SK-N-SH (cell line): Measurements from ENCODE around the gene CALCB. TPM values are rescaled to one million over a fixed set of nuclear protein-coding genes. Genes with fewer than 3 reads are reported as not detected.

Source experiments
- CTCF ChIA-PET: fragments of 300-600, 350-600 bp; formaldehyde crosslinking; extraction: SDS; loops from one replicate; lab custom pipeline; 2021; lab: Yijun Ruan, JAX
- POLR2A ChIA-PET: fragments of 350-600 bp; sonication (Branson Sonifier 250); formaldehyde crosslinking; extraction: SDS; loops from one replicate; lab custom pipeline; 2020; ENCODE audit warnings: antibody characterized with exemption, inconsistent platforms; lab: Yijun Ruan, JAX
- DNase-seq: peaks from one replicate; pipeline ENCODE4 v3.0.0; 2012
- H2AFZ ChIP-seq: fragments of 200-600 bp; sonication (generic); 2 replicates; pipeline ENCODE4 v1.8.1; 2016; ENCODE audit warnings: antibody characterized with exemption, mild to moderate bottlenecking, low read depth
- H3F3A ChIP-seq: fragments of 200-600 bp; sonication (generic); replicated peaks from 2 replicates; pipeline ENCODE3; 2016; ENCODE audit warnings: antibody characterized with exemption, mild to moderate bottlenecking; ENCODE audit not compliant: insufficient read depth
- H3K27ac ChIP-seq, 2 experiments: fragments of 200-500 bp in 1 of 2; fragments of 200-600 bp in 1 of 2; sonication (Bioruptor generic) in 1 of 2; sonication (generic), shearing (Covaris generic) in 1 of 2; 2 replicates each; pipeline versions ENCODE4 v1.5.1 to v1.6.1; 2014 to 2016; ENCODE audit warnings: low read depth in 2 of 2, inconsistent platforms in 1 of 2, low read length in 1 of 2, mild to moderate bottlenecking in 1 of 2, mixed read lengths in 1 of 2
- H3K27me3 ChIP-seq: fragments of 200-600 bp; sonication (generic), shearing (Covaris generic); 2 replicates; pipeline ENCODE4 v1.6.1; 2016; ENCODE audit warnings: mixed run types; ENCODE audit not compliant: insufficient read depth
- H3K36me3 ChIP-seq, 2 experiments: fragments of 200-500 bp in 1 of 2; fragments of 200-600 bp in 1 of 2; sonication (Bioruptor generic) in 1 of 2; sonication (generic) in 1 of 2; replicated peaks in 1 of 2; 2 replicates each; pipeline versions ENCODE3 to v1.5.1; 2014 to 2016; ENCODE audit warnings: low read length in 1 of 2, mild to moderate bottlenecking in 1 of 2; ENCODE audit not compliant: insufficient read depth in 2 of 2, control insufficient read depth in 1 of 2
- H3K4me1 ChIP-seq, 2 experiments: fragments of 200-500 bp in 1 of 2; fragments of 200-600 bp in 1 of 2; sonication (Bioruptor generic) in 1 of 2; sonication (generic), shearing (Covaris generic) in 1 of 2; 2 replicates each; pipeline versions ENCODE4 v1.5.1 to v1.6.1; 2014 to 2016; ENCODE audit warnings: low read depth in 1 of 2, low read length in 1 of 2, mixed run types in 1 of 2; ENCODE audit not compliant: insufficient read depth in 2 of 2, control insufficient read depth in 1 of 2
- H3K4me2 ChIP-seq: fragments of 200-600 bp; sonication (generic), shearing (Covaris generic); 2 replicates; pipeline ENCODE4 v1.6.1; 2017; ENCODE audit warnings: mixed run types
- H3K4me3 ChIP-seq, 2 experiments: fragments of 200-500 bp in 1 of 2; fragments of 200-600 bp in 1 of 2; sonication (Bioruptor generic) in 1 of 2; sonication (generic), shearing (Covaris generic) in 1 of 2; 2 replicates each; pipeline versions ENCODE4 v1.5.1 to v1.8.1; 2014 to 2016; ENCODE audit warnings: low read depth in 2 of 2, inconsistent platforms in 1 of 2, low read length in 1 of 2, mild to moderate bottlenecking in 1 of 2, mixed read lengths in 1 of 2, moderate library complexity in 1 of 2
- H3K79me2 ChIP-seq: fragments of 200-600 bp; sonication (generic); 2 replicates; pipeline ENCODE4 v1.8.1; 2017; ENCODE audit warnings: mild to moderate bottlenecking; ENCODE audit not compliant: insufficient read depth
- H3K9ac ChIP-seq: fragments of 200-600 bp; sonication (generic); 2 replicates; pipeline ENCODE4 v1.6.1; 2017; ENCODE audit warnings: mixed run types
- H3K9me2 ChIP-seq: fragments of 200-600 bp; sonication (generic); 2 replicates; pipeline ENCODE4 v1.6.1; 2017; ENCODE audit warnings: mixed run types
- H3K9me3 ChIP-seq: fragments of 200-600 bp; sonication (generic); 2 replicates; pipeline ENCODE4 v1.6.1; 2017; ENCODE audit warnings: mixed run types, mild to moderate bottlenecking, moderate library complexity
- H4K20me1 ChIP-seq: fragments of 200-600 bp; sonication (generic); 2 replicates; pipeline ENCODE4 v1.6.1; 2017; ENCODE audit warnings: mild to moderate bottlenecking, mixed run types; ENCODE audit not compliant: insufficient read depth
- FOXJ3 ChIP-seq: sonication (generic); formaldehyde crosslinking; IDR thresholded peaks from 2 replicates; pipeline ENCODE4 v1.5.1; 2020; ENCODE audit warnings: mild to moderate bottlenecking, missing genetic modification reagents
- GABPA ChIP-seq: IDR thresholded peaks from 2 replicates; pipeline ENCODE4 v1.4.0; 2012; ENCODE audit warnings: low read depth, mild to moderate bottlenecking
- NFIC ChIP-seq: IDR thresholded peaks from 2 replicates; pipeline ENCODE4 v1.4.0; 2012; ENCODE audit warnings: borderline replicate concordance
- POLR2AphosphoS5 ChIP-seq: IDR thresholded peaks from 2 replicates; pipeline ENCODE4 v1.6.1; 2012; ENCODE audit warnings: low read depth, low read length
- RFX5 ChIP-seq: IDR thresholded peaks from 2 replicates; pipeline ENCODE4 v1.6.1; 2012; ENCODE audit warnings: mild to moderate bottlenecking, improper control_type of control experiment, low read length
- SIN3A ChIP-seq: IDR thresholded peaks from 2 replicates; pipeline ENCODE4 v1.6.1; 2012; ENCODE audit warnings: low read depth, mild to moderate bottlenecking, low read length, moderate library complexity, borderline replicate concordance
- SMC3 ChIP-seq: IDR thresholded peaks from 2 replicates; pipeline ENCODE4 v1.6.1; 2012; ENCODE audit warnings: low read depth, low read length, improper control_type of control experiment
- TCF12 ChIP-seq: IDR thresholded peaks from 2 replicates; pipeline ENCODE4 v1.4.0; 2012
- USF1 ChIP-seq: IDR thresholded peaks from 2 replicates; pipeline ENCODE4 v1.4.0; 2012; ENCODE audit warnings: low read depth, borderline replicate concordance
- WGBS: methylation state at CpG from one replicate; pipeline ENCODE4 v1.1.6; 2017; ENCODE audit warnings: low lambda C conversion rate; 5-methylcytosine and 5-hydroxymethylcytosine counted together
- polyA plus RNA-seq, 3 experiments: library from polyadenylated mRNA; depleted of rRNA; stranded (reverse); fragments of >200 nt; gene quantifications; 2 replicates each; pipeline ENCODE4 v1.2.3, GENCODE V29; 2012
- TF ChIP-seq, protein P1 (sequence below): IDR thresholded peaks from 2 replicates; pipeline ENCODE4 v1.4.0; 2012; ENCODE audit warnings: low read depth, borderline replicate concordance
- TF ChIP-seq, protein P2 (sequence below): IDR thresholded peaks from 2 replicates; pipeline ENCODE4 v1.4.0; 2012; ENCODE audit warnings: low read depth
- TF ChIP-seq, protein P3 (sequence below): IDR thresholded peaks from 2 replicates; pipeline ENCODE4 v1.6.1; 2012; ENCODE audit warnings: mild to moderate bottlenecking, low read depth, low read length, moderate library complexity

Gene CALCB
- polyA plus RNA-seq, 1 of the 3 experiments (the other 2 are of a cell fraction), result 0.07 TPM

DNA sequence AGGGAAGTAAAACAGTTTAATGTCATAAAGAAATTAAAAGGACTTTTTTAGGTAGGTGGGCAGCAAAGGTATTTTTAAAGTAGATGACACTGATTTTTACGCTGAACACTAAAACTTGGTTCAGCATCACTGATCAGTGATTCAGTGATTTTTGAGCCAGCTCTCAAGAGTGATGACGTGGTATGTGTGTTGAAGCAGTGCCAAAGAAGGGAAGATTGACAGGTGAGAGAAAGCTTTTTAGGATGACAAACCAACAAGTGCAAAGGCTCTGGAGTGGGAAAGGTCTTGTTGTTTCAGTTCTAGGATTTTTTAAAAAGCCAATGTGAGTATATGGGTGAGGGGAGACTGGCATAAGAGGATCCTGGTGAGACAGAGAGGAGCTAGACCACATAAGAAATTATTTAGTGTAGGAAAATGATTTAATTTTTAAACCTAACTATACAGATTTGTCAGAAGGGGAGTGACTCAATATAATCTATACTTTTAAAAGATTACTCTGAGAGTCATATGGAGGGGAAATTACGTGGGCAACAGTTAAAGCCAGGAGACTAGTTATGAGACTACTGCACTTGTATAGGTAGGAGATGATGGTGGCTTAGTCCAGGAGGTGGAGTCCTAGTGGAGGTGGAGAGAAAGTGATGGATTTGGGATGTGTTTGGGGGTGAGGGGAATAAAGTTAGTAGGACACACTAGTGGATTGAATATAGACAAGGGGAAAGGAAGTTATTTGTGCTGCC lies 17.6 kb upstream of the CALCB start:
- POLR2A ChIA-PET, result no interaction called here
- Histone ChIP-seq H3K9me3 (no peaks in the 10 kb centered on the region), H3K9me2 (no peaks in the 10 kb centered on the region), H3K4me1 (no peaks in the 10 kb centered on the region), H3K36me3 (no peaks in the 10 kb centered on the region), H3K9ac (no peak overlapping the region), H3K4me3 (no peak overlapping the region), H2AFZ (no peak overlapping the region), H3K79me2 (no peaks in the 10 kb centered on the region), H3K27me3 (no peaks in the 10 kb centered on the region), H3K27ac (no peak overlapping the region), H4K20me1 (no peaks in the 10 kb centered on the region), H3K4me2 (no peak overlapping the region), H3F3A (no peaks in the 10 kb centered on the region)
- CTCF ChIA-PET, result interaction anchor here (0.9 to 1.2 kb wide), 3 partner anchors 19 to 148 kb away, joined by 3 to 4 read pairs (median 4); no protein-coding TSS in a partner anchor
- DNase-seq, result no peak
- TF ChIP-seq SIN3A (no peak), POLR2AphosphoS5 (no peak), GABPA (no peak), NFIC (no peak), FOXJ3 (no peak), TCF12 (no peak), USF1 (no peak), SMC3 (no peak), RFX5 (no peak)
- TF ChIP-seq, protein P1, sequence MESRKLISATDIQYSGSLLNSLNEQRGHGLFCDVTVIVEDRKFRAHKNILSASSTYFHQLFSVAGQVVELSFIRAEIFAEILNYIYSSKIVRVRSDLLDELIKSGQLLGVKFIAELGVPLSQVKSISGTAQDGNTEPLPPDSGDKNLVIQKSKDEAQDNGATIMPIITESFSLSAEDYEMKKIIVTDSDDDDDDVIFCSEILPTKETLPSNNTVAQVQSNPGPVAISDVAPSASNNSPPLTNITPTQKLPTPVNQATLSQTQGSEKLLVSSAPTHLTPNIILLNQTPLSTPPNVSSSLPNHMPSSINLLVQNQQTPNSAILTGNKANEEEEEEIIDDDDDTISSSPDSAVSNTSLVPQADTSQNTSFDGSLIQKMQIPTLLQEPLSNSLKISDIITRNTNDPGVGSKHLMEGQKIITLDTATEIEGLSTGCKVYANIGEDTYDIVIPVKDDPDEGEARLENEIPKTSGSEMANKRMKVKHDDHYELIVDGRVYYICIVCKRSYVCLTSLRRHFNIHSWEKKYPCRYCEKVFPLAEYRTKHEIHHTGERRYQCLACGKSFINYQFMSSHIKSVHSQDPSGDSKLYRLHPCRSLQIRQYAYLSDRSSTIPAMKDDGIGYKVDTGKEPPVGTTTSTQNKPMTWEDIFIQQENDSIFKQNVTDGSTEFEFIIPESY, result no peak
- TF ChIP-seq, protein P2, sequence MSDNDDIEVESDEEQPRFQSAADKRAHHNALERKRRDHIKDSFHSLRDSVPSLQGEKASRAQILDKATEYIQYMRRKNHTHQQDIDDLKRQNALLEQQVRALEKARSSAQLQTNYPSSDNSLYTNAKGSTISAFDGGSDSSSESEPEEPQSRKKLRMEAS, result no peak
- TF ChIP-seq, protein P3, sequence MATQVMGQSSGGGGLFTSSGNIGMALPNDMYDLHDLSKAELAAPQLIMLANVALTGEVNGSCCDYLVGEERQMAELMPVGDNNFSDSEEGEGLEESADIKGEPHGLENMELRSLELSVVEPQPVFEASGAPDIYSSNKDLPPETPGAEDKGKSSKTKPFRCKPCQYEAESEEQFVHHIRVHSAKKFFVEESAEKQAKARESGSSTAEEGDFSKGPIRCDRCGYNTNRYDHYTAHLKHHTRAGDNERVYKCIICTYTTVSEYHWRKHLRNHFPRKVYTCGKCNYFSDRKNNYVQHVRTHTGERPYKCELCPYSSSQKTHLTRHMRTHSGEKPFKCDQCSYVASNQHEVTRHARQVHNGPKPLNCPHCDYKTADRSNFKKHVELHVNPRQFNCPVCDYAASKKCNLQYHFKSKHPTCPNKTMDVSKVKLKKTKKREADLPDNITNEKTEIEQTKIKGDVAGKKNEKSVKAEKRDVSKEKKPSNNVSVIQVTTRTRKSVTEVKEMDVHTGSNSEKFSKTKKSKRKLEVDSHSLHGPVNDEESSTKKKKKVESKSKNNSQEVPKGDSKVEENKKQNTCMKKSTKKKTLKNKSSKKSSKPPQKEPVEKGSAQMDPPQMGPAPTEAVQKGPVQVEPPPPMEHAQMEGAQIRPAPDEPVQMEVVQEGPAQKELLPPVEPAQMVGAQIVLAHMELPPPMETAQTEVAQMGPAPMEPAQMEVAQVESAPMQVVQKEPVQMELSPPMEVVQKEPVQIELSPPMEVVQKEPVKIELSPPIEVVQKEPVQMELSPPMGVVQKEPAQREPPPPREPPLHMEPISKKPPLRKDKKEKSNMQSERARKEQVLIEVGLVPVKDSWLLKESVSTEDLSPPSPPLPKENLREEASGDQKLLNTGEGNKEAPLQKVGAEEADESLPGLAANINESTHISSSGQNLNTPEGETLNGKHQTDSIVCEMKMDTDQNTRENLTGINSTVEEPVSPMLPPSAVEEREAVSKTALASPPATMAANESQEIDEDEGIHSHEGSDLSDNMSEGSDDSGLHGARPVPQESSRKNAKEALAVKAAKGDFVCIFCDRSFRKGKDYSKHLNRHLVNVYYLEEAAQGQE, result no peak
- whole genome bisulfite sequencing, result 16% methylated on average over 3 of the region's 3 CpGs
